WTC11 (cell line): ENCODE results near the gene MORC1.

ENCODE experiments used
- ELF4 ChIP-seq: sonication (generic); formaldehyde crosslinking; IDR thresholded peaks from 2 replicates; pipeline ENCODE4 v1.8.1; 2022; ENCODE audit warnings: low read depth, mild to moderate bottlenecking, moderate library complexity, missing genetic modification reagents
- TF ChIP-seq, protein P1 (sequence below): fragments of 200-600 bp; IDR thresholded peaks from 2 replicates; pipeline ENCODE4 v1.8.0; 2022; ENCODE audit warnings: antibody characterized with exemption
- TF ChIP-seq, protein P2 (sequence below): sonication (generic); formaldehyde crosslinking; IDR thresholded peaks from 2 replicates; pipeline ENCODE4 v1.8.0; 2022; ENCODE audit warnings: missing genetic modification reagents

DNA sequence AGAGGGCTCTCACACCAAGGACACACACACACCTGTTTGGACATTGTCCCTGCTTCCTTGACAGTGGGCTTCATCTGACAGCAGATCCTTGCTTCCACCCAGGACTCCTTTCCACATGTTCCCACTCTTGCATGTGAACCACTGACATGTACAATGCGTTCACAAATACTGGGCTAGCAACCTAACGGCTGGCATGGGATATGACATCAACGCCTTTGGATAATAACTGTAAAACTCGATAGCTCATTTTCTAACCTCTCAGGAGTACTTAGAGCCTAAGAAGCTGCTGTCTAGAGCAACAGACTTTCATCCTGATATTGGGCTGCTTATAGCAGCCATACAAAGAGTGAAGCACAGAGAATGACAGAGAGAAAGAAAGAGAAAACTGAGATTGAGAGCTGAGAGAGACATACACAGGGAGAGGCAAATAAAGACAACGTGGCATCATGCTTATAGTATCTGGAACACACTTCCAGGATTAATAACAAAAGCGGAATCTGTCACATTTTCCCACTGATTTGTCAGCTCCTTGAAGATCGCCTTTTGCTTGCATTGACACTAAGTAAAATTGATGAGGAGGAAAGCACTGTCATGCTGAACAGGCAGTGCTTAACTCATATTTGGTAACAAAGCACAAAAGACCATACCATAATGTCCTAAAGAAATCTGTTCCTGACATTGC, 166.0 kb downstream of the MORC1 start:
- TF ChIP-seq, protein P1, sequence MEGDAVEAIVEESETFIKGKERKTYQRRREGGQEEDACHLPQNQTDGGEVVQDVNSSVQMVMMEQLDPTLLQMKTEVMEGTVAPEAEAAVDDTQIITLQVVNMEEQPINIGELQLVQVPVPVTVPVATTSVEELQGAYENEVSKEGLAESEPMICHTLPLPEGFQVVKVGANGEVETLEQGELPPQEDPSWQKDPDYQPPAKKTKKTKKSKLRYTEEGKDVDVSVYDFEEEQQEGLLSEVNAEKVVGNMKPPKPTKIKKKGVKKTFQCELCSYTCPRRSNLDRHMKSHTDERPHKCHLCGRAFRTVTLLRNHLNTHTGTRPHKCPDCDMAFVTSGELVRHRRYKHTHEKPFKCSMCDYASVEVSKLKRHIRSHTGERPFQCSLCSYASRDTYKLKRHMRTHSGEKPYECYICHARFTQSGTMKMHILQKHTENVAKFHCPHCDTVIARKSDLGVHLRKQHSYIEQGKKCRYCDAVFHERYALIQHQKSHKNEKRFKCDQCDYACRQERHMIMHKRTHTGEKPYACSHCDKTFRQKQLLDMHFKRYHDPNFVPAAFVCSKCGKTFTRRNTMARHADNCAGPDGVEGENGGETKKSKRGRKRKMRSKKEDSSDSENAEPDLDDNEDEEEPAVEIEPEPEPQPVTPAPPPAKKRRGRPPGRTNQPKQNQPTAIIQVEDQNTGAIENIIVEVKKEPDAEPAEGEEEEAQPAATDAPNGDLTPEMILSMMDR, result no peak
- TF ChIP-seq, protein P2, sequence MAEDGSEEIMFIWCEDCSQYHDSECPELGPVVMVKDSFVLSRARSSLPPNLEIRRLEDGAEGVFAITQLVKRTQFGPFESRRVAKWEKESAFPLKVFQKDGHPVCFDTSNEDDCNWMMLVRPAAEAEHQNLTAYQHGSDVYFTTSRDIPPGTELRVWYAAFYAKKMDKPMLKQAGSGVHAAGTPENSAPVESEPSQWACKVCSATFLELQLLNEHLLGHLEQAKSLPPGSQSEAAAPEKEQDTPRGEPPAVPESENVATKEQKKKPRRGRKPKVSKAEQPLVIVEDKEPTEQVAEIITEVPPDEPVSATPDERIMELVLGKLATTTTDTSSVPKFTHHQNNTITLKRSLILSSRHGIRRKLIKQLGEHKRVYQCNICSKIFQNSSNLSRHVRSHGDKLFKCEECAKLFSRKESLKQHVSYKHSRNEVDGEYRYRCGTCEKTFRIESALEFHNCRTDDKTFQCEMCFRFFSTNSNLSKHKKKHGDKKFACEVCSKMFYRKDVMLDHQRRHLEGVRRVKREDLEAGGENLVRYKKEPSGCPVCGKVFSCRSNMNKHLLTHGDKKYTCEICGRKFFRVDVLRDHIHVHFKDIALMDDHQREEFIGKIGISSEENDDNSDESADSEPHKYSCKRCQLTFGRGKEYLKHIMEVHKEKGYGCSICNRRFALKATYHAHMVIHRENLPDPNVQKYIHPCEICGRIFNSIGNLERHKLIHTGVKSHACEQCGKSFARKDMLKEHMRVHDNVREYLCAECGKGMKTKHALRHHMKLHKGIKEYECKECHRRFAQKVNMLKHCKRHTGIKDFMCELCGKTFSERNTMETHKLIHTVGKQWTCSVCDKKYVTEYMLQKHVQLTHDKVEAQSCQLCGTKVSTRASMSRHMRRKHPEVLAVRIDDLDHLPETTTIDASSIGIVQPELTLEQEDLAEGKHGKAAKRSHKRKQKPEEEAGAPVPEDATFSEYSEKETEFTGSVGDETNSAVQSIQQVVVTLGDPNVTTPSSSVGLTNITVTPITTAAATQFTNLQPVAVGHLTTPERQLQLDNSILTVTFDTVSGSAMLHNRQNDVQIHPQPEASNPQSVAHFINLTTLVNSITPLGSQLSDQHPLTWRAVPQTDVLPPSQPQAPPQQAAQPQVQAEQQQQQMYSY, result no peak
- TF ChIP-seq ELF4 (CRISPR knock-in tag), result no peak
